ENCODE measurements around the gene FAM32A. TPM values are rescaled to one million over a fixed set of nuclear protein-coding genes. Genes with fewer than 3 reads are reported as not detected.

Gene FAM32A
- 10 to 100 TPM; 62.8 to 63.3 TPM for total RNA-seq

GRCh38 chr19:16185123-16185767 lies at the start of gene FAM32A:
FAM32A (plus strand) TSS chr19:16185410; CDS start chr19:16185443, 33 bp downstream.
- POLR2A ChIA-PET: interaction anchor here (0.6 to 1.5 kb wide), 5 partner anchors 12 to 402 kb away, joined by 3 to 6 read pairs (median 3); partner anchors contain the start of gene AP1M1
- CTCF ChIA-PET: interaction anchor here (0.6 to 3.4 kb wide), 19 partner anchors 10 to 341 kb away, joined by 3 to 20 read pairs (median 4); partner anchors contain the start of genes AP1M1 and HSH2D

- ChIA-PET POLR2A (no interaction called here), CTCF (no interaction called here)
These were observed 49.6 kb upstream of the FAM32A start for GRCh38 chr19:16135430-16136127.

- POLR2A ChIA-PET: interaction anchor here (0.6 kb wide), 1 partner anchor 241 kb away, joined by 7 read pairs; no protein-coding TSS in a partner anchor
- CTCF ChIA-PET: no interaction called here
These were observed 48.8 kb upstream of the FAM32A start for GRCh38 chr19:16136185-16136999.

GRCh38 chr19:16139752-16140151 lies 45.5 kb upstream of the FAM32A start:
- ChIA-PET POLR2A (no interaction called here), CTCF (interaction anchor here (1.0 to 1.2 kb wide), 2 partner anchors 11 to 29 kb away, joined by 3 read pairs; no protein-coding TSS in a partner anchor)

- ChIA-PET POLR2A (no interaction called here), CTCF (interaction anchor here (1.1 kb wide), 1 partner anchor 63 kb away, joined by 3 read pairs; no protein-coding TSS in a partner anchor)
These were observed 44.2 kb upstream of the FAM32A start for GRCh38 chr19:16141043-16141442.

- POLR2A ChIA-PET: no interaction called here
- CTCF ChIA-PET: interaction anchor here (1.1 to 2.3 kb wide), 2 partner anchors 64 to 100 kb away, joined by 3 to 9 read pairs; no protein-coding TSS in a partner anchor
These were observed 43.1 kb upstream of the FAM32A start for GRCh38 chr19:16142032-16142580.

GRCh38 chr19:16143399-16144215 lies 41.6 kb upstream of the FAM32A start, which contains the start of gene HSH2D:
HSH2D (plus strand) TSS chr19:16143685; CDS start chr19:16148751, 5,066 bp downstream.
- ChIA-PET CTCF (interaction anchor here (0.8 to 2.3 kb wide), 8 partner anchors 20 to 102 kb away, joined by 3 to 9 read pairs (median 3); partner anchors contain the start of gene FAM32A), POLR2A (interaction anchor here (0.7 to 2.1 kb wide), 4 partner anchors 10 to 73 kb away, joined by 3 to 7 read pairs (median 4); no protein-coding TSS in a partner anchor)

- POLR2A ChIA-PET: interaction anchor here (0.7 to 2.1 kb wide), 4 partner anchors 10 to 74 kb away, joined by 3 to 7 read pairs (median 4); no protein-coding TSS in a partner anchor
These were observed 41.0 kb upstream of the FAM32A start for GRCh38 chr19:16144216-16144581.

GRCh38 chr19:16146112-16146511 lies 39.1 kb upstream of the FAM32A start:
- ChIA-PET POLR2A (no interaction called here), CTCF (no interaction called here)

More at GRCh38 chr19:16144216-16144581, 41.0 kb upstream of the FAM32A start:
- CTCF ChIA-PET: interaction anchor here (0.8 to 2.3 kb wide), 9 partner anchors 20 to 102 kb away, joined by 3 to 9 read pairs (median 3); partner anchors contain the start of gene FAM32A

- ChIA-PET CTCF (interaction anchor here (1.0 kb wide), 1 partner anchor 34 kb away, joined by 4 read pairs; no protein-coding TSS in a partner anchor), POLR2A (interaction anchor here (0.6 kb wide), 1 partner anchor 39 kb away, joined by 3 read pairs; no protein-coding TSS in a partner anchor)
These were observed 36.6 kb upstream of the FAM32A start for GRCh38 chr19:16148443-16149229.

GRCh38 chr19:16153582-16154336 lies 31.5 kb upstream of the FAM32A start:
- ChIA-PET CTCF (interaction anchor here (0.6 kb wide), 1 partner anchor 34 kb away, joined by 3 read pairs; no protein-coding TSS in a partner anchor), POLR2A (interaction anchor here (2.4 kb wide), 1 partner anchor 10 kb away, joined by 7 read pairs; the partner anchor contains the start of gene HSH2D)

GRCh38 chr19:16154557-16154956 lies 30.7 kb upstream of the FAM32A start:
- ChIA-PET CTCF (interaction anchor here (0.6 kb wide), 1 partner anchor 35 kb away, joined by 3 read pairs; no protein-coding TSS in a partner anchor), POLR2A (interaction anchor here (2.4 kb wide), 1 partner anchor 10 kb away, joined by 7 read pairs; the partner anchor contains the start of gene HSH2D)

- CTCF ChIA-PET: no interaction called here
- POLR2A ChIA-PET: interaction anchor here (2.4 kb wide), 1 partner anchor 11 kb away, joined by 7 read pairs; the partner anchor contains the start of gene HSH2D
These were observed 30.1 kb upstream of the FAM32A start for GRCh38 chr19:16155128-16155527.

- CTCF ChIA-PET: no interaction called here
- POLR2A ChIA-PET: no interaction called here
These were observed 28.3 kb upstream of the FAM32A start for GRCh38 chr19:16156904-16157303.

GRCh38 chr19:16157601-16158000 lies 27.6 kb upstream of the FAM32A start:
- ChIA-PET POLR2A (no interaction called here), CTCF (interaction anchor here (1.0 kb wide), 1 partner anchor 95 kb away, joined by 3 read pairs; no protein-coding TSS in a partner anchor)

- ChIA-PET POLR2A (interaction anchor here (0.7 kb wide), 2 partner anchors 39 to 89 kb away, joined by 4 to 7 read pairs; no protein-coding TSS in a partner anchor), CTCF (interaction anchor here (0.7 kb wide), 3 partner anchors 36 to 1042 kb away, joined by 3 to 4 read pairs (median 3); no protein-coding TSS in a partner anchor)
These were observed 25.6 kb upstream of the FAM32A start for GRCh38 chr19:16159655-16160054.
